Esophagus squamous epithelium (tissue), 4 donors: ENCODE measurements around the gene COL18A1.

ENCODE experiments used
- CTCF ChIP-seq, 6 experiments: fragments of 450-650 bp in 4 of 6; fragments of 200-600 bp in 2 of 6; sonication (generic) in 2 of 6; IDR thresholded peaks; one replicate each; pipeline ENCODE4 v1.5.1; 2016 to 2019; ENCODE audit warnings: antibody characterized with exemption in 6 of 6, mild to moderate bottlenecking in 4 of 6, moderate library complexity in 4 of 6
- POLR2A ChIP-seq, 4 donors: fragments of 450-650 bp; IDR thresholded peaks; one replicate each; pipeline ENCODE4 v1.6.1; 2017; ENCODE audit warnings: antibody characterized with exemption in 4 of 4, mild to moderate bottlenecking in 4 of 4, moderate library complexity in 3 of 4

- TF ChIP-seq CTCF (IDR thresholded peaks at IDR 0.05) (no peak), POLR2A (IDR thresholded peaks at IDR 0.05) (no peak)
These were observed 12.4 kb downstream of the COL18A1 start for GRCh38 chr21:45417256-45417950.
